ENCODE data around the gene OR5M8.

Gene OR5M8

DNA sequence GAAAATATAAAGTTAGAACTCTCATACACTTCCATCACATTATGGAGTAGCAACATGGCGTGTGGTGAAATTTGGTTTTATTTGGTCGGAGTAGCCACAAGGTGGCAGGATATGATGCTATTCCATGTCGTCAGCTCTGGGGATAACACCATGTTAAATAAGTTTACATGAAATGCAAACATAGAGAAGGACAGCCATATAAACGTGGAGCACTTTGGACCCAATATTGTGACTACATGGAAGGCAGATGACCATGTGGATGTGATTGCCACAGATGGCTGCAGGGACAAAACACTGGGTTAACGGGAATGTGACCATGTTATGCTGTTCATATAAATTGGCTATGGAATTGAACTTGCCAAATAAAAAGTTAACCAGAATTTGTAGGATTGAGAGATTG, 30.8 kb upstream of the OR5M8 start:
- ChIA-PET CTCF (no interaction called here), POLR2A (no interaction called here)
- no peak overlapping the region for H3K4me3 ChIP-seq (ENCODE audit: low read depth, low read length)
- no peaks in the 10 kb centered on the region for H3K4me1 ChIP-seq (ENCODE audit: control insufficient read depth, insufficient read depth, low read length)
- no peaks in the 10 kb centered on the region for H3K9me3 ChIP-seq (ENCODE audit: control insufficient read depth, insufficient read depth, low read depth, low read length)
- no peak overlapping the region for H3K27ac ChIP-seq (ENCODE audit: extremely low read depth, low read depth, low read length)
- no peak for TF ChIP-seq ZNF350 (tag by site-specific recombination; IDR thresholded peaks at IDR 0.05)
- TF ChIP-seq ZNF324 (tag by site-specific recombination; IDR thresholded peaks at IDR 0.05), result no peak
- TF ChIP-seq ZNF843 (tag by site-specific recombination; IDR thresholded peaks at IDR 0.05), result no peak
- no peak for TF ChIP-seq KLF8 (tag by site-specific recombination; IDR thresholded peaks at IDR 0.05)
- TF ChIP-seq, protein P1, sequence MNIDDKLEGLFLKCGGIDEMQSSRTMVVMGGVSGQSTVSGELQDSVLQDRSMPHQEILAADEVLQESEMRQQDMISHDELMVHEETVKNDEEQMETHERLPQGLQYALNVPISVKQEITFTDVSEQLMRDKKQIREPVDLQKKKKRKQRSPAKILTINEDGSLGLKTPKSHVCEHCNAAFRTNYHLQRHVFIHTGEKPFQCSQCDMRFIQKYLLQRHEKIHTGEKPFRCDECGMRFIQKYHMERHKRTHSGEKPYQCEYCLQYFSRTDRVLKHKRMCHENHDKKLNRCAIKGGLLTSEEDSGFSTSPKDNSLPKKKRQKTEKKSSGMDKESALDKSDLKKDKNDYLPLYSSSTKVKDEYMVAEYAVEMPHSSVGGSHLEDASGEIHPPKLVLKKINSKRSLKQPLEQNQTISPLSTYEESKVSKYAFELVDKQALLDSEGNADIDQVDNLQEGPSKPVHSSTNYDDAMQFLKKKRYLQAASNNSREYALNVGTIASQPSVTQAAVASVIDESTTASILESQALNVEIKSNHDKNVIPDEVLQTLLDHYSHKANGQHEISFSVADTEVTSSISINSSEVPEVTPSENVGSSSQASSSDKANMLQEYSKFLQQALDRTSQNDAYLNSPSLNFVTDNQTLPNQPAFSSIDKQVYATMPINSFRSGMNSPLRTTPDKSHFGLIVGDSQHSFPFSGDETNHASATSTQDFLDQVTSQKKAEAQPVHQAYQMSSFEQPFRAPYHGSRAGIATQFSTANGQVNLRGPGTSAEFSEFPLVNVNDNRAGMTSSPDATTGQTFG (tag by site-specific recombination; IDR thresholded peaks at IDR 0.05; ENCODE audit: borderline replicate concordance), result no peak
- TF ChIP-seq, protein P2, sequence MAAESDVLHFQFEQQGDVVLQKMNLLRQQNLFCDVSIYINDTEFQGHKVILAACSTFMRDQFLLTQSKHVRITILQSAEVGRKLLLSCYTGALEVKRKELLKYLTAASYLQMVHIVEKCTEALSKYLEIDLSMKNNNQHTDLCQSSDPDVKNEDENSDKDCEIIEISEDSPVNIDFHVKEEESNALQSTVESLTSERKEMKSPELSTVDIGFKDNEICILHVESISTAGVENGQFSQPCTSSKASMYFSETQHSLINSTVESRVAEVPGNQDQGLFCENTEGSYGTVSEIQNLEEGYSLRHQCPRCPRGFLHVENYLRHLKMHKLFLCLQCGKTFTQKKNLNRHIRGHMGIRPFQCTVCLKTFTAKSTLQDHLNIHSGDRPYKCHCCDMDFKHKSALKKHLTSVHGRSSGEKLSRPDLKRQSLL (tag by site-specific recombination; IDR thresholded peaks at IDR 0.05), result no peak
- no peak for TF ChIP-seq ZNF280C (tag by site-specific recombination; IDR thresholded peaks at IDR 0.05)
- TF ChIP-seq ZSCAN5A (tag by site-specific recombination; IDR thresholded peaks at IDR 0.05), result no peak
- no peak for TF ChIP-seq ZSCAN30 (tag by site-specific recombination; IDR thresholded peaks at IDR 0.05)
- TF ChIP-seq SCRT1 (tag by site-specific recombination; IDR thresholded peaks at IDR 0.05; ENCODE audit: borderline replicate concordance), result no peak
- no peak for TF ChIP-seq KLF16 (tag by site-specific recombination; IDR thresholded peaks at IDR 0.05)
- TF ChIP-seq, protein P3, sequence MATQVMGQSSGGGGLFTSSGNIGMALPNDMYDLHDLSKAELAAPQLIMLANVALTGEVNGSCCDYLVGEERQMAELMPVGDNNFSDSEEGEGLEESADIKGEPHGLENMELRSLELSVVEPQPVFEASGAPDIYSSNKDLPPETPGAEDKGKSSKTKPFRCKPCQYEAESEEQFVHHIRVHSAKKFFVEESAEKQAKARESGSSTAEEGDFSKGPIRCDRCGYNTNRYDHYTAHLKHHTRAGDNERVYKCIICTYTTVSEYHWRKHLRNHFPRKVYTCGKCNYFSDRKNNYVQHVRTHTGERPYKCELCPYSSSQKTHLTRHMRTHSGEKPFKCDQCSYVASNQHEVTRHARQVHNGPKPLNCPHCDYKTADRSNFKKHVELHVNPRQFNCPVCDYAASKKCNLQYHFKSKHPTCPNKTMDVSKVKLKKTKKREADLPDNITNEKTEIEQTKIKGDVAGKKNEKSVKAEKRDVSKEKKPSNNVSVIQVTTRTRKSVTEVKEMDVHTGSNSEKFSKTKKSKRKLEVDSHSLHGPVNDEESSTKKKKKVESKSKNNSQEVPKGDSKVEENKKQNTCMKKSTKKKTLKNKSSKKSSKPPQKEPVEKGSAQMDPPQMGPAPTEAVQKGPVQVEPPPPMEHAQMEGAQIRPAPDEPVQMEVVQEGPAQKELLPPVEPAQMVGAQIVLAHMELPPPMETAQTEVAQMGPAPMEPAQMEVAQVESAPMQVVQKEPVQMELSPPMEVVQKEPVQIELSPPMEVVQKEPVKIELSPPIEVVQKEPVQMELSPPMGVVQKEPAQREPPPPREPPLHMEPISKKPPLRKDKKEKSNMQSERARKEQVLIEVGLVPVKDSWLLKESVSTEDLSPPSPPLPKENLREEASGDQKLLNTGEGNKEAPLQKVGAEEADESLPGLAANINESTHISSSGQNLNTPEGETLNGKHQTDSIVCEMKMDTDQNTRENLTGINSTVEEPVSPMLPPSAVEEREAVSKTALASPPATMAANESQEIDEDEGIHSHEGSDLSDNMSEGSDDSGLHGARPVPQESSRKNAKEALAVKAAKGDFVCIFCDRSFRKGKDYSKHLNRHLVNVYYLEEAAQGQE (tag by site-specific recombination; IDR thresholded peaks at IDR 0.05), result no peak
- H3K36me3 ChIP-seq (ENCODE audit: control insufficient read depth in 2 of 2, insufficient read depth in 1 of 2, low read length in 2 of 2), result no peaks in the 10 kb centered on the region

DNA sequence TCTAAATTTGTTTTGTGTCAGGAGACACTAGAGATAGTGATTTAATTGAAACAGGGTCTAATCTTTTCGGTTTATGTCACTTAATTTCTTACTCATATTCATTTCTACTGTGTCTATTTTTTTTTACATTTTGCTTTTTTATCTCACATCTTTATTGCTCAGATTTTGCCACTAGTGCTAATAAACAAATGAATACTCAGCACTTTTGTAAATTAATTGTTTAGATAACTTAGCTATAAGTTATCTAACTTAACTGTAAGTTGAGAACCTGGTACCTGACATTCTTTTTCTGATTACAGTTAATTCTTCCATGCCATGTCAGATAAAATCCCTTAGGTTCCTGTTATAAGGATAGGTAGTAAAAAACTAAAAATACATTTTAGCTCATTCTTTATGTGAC, 22.1 kb upstream of the OR5M8 start:
- no peak overlapping the region for H3K27ac ChIP-seq (ENCODE audit: extremely low read depth, low read depth, low read length)
- no peaks in the 10 kb centered on the region for H3K9me3 ChIP-seq (ENCODE audit: control insufficient read depth, insufficient read depth, low read depth, low read length)
- no peak overlapping the region for H3K4me3 ChIP-seq (ENCODE audit: low read depth, low read length)
- TF ChIP-seq ZNF280C (tag by site-specific recombination; IDR thresholded peaks at IDR 0.05) (no peak), ZNF223 (tag by site-specific recombination; IDR thresholded peaks at IDR 0.05) (no peak), ZNF214 (tag by site-specific recombination; IDR thresholded peaks at IDR 0.05; ENCODE audit: borderline replicate concordance) (no peak), ZSCAN5A (tag by site-specific recombination; IDR thresholded peaks at IDR 0.05) (no peak), ZNF335 (tag by site-specific recombination; conservative IDR thresholded peaks at IDR 0.05) (no peak), ZNF112 (tag by site-specific recombination; IDR thresholded peaks at IDR 0.05) (no peak), SP7 (tag by site-specific recombination; IDR thresholded peaks at IDR 0.05) (no peak)
- POLR2A ChIA-PET, result no interaction called here
- no peaks in the 10 kb centered on the region for H3K36me3 ChIP-seq (ENCODE audit: control insufficient read depth in 2 of 2, insufficient read depth in 1 of 2, low read length in 2 of 2)
- no peaks in the 10 kb centered on the region for H3K4me1 ChIP-seq (ENCODE audit: control insufficient read depth, insufficient read depth, low read length)
- CTCF ChIA-PET, result no interaction called here
